B cell (primary cell): ENCODE results near the gene CETP. TPM values are rescaled to one million over a fixed set of nuclear protein-coding genes. Genes with fewer than 3 reads are reported as not detected.

Source experiments
- ATAC-seq: fragments of 200-7000 bp; cut with Tn5 transposase; one replicate; pipeline ENCODE4 v1.10.0; 2021; ENCODE audit warnings: low read depth, mild to moderate bottlenecking, moderate number of reproducible peaks, moderate library complexity
- CTCF ChIA-PET: fragments of 350-600 bp; sonication (Branson Sonifier 250); formaldehyde crosslinking; loops from one replicate; lab custom pipeline; 2021; ENCODE audit warnings: antibody characterized with exemption, inconsistent platforms; lab: Charles Lee
- POLR2A ChIA-PET: fragments of 350-600 bp; sonication (Branson Sonifier 250); formaldehyde crosslinking; loops from one replicate; lab custom pipeline; 2021; ENCODE audit warnings: antibody characterized with exemption; lab: Charles Lee
- DNase-seq: peaks from one replicate; pipeline ENCODE4 v3.0.0; 2013
- H2AFZ ChIP-seq: 2 replicates; pipeline ENCODE4 v1.6.1; 2012; ENCODE audit warnings: mild to moderate bottlenecking, low read depth, low read length; ENCODE audit not compliant: insufficient read depth, poor library complexity, severe bottlenecking
- H3K27ac ChIP-seq, 2 donors: 1 replicate in 1 of 2; 2 replicates in 1 of 2; pipeline ENCODE4 v1.5.1; 2012 to 2013; ENCODE audit warnings: low read length in 2 of 2, mild to moderate bottlenecking in 2 of 2, moderate library complexity in 1 of 2
- H3K27me3 ChIP-seq, 4 experiments: fragments of 200-600 bp in 1 of 4; sonication (generic) in 1 of 4; replicated peaks in 1 of 4; 1 replicate in 2 of 4; 2 replicates in 2 of 4; pipeline versions ENCODE4 v1.6.1 to v1.7.0; 2013 to 2016; ENCODE audit warnings: low read length in 3 of 4, mild to moderate bottlenecking in 2 of 4, mixed read lengths in 1 of 4, moderate library complexity in 1 of 4; ENCODE audit not compliant: insufficient read depth in 4 of 4, control insufficient read depth in 3 of 4; ENCODE audit errors: control extremely low read depth in 1 of 4
- H3K36me3 ChIP-seq, 2 experiments: replicated peaks in 1 of 2; 1 replicate in 1 of 2; 2 replicates in 1 of 2; pipeline versions ENCODE4 v1.6.1 to v1.7.1; 2013; ENCODE audit warnings: low read length in 1 of 2; ENCODE audit not compliant: insufficient read depth in 2 of 2, control insufficient read depth in 1 of 2; ENCODE audit errors: control extremely low read depth in 1 of 2, extremely low read depth in 1 of 2
- H3K4me1 ChIP-seq, 2 donors: fragments of 200-600 bp in 1 of 2; sonication (generic) in 1 of 2; 1 replicate in 1 of 2; 2 replicates in 1 of 2; pipeline versions ENCODE4 v1.5.1 to v1.6.1; 2013 to 2017; ENCODE audit warnings: low read length in 2 of 2; ENCODE audit not compliant: control insufficient read depth in 2 of 2, insufficient read depth in 2 of 2
- H3K4me2 ChIP-seq: replicated peaks from 2 replicates; pipeline ENCODE3; 2012; ENCODE audit warnings: mild to moderate bottlenecking, low read depth, low read length; ENCODE audit not compliant: poor library complexity, severe bottlenecking
- H3K4me3 ChIP-seq, 5 experiments: fragments of 200-600 bp in 1 of 5; sonication (generic) in 1 of 5; 1 replicate in 3 of 5; 2 replicates in 2 of 5; pipeline versions ENCODE4 v1.5.1 to v1.7.0; 2011 to 2016; ENCODE audit warnings: low read length in 4 of 5, mild to moderate bottlenecking in 4 of 5, low read depth in 2 of 5, control low read depth in 1 of 5, moderate library complexity in 1 of 5; ENCODE audit not compliant: insufficient read depth in 1 of 5; ENCODE audit errors: control extremely low read depth in 1 of 5, extremely low read depth in 1 of 5
- H3K79me2 ChIP-seq: fragments of 200-600 bp; sonication (generic); one replicate; pipeline ENCODE4 v1.6.0; 2016; ENCODE audit warnings: low read length; ENCODE audit not compliant: control insufficient read depth, insufficient read depth
- H3K9ac ChIP-seq: fragments of 200-600 bp; sonication (generic); 2 replicates; pipeline ENCODE4 v1.6.1; 2017; ENCODE audit warnings: mild to moderate bottlenecking, low read length, moderate library complexity
- H3K9me3 ChIP-seq, 3 donors: one replicate each; pipeline versions ENCODE4 v1.6.1 to v1.7.1; 2013; ENCODE audit warnings: low read length in 2 of 3; ENCODE audit not compliant: control insufficient read depth in 2 of 3, insufficient read depth in 1 of 3; ENCODE audit errors: control extremely low read depth in 1 of 3
- H4K20me1 ChIP-seq: 2 replicates; pipeline ENCODE4 v1.6.0; 2012; ENCODE audit warnings: mild to moderate bottlenecking, low read length; ENCODE audit not compliant: insufficient read depth, control insufficient read depth, poor library complexity, severe bottlenecking
- H3K27ac Mint-ChIP-seq: one replicate; pipeline ENCODE4 v1.8.0; 2021; ENCODE audit warnings: mixed read lengths
- H3K27me3 Mint-ChIP-seq: one replicate; pipeline ENCODE4 v1.8.0; 2021; ENCODE audit warnings: mixed read lengths
- H3K4me1 Mint-ChIP-seq: one replicate; pipeline ENCODE4 v1.8.0; 2021; ENCODE audit warnings: mixed read lengths
- H3K4me3 Mint-ChIP-seq: one replicate; pipeline ENCODE4 v1.8.0; 2021; ENCODE audit warnings: mixed read lengths
- H3K9me3 Mint-ChIP-seq: one replicate; pipeline ENCODE4 v1.8.0; 2022; ENCODE audit warnings: mixed read lengths; ENCODE audit not compliant: insufficient read depth
- CTCF ChIP-seq: fragments of 200-600 bp; IDR thresholded peaks from one replicate; pipeline ENCODE4 v1.8.0; 2022; ENCODE audit warnings: antibody characterized with exemption, mild to moderate bottlenecking
- EZH2 ChIP-seq: IDR thresholded peaks from 2 replicates; pipeline ENCODE4 v1.6.1; 2012; ENCODE audit warnings: borderline replicate concordance, low read depth, mild to moderate bottlenecking, moderate library complexity, low read length; ENCODE audit not compliant: insufficient read depth, poor library complexity, severe bottlenecking
- WGBS: methylation state at CpG from one replicate; pipeline ENCODE4 v1.1.5; 2013; ENCODE audit warnings: missing lambda C conversion rate; ENCODE audit not compliant: insufficient coverage; 5-methylcytosine and 5-hydroxymethylcytosine counted together
- intact Hi-C: fragments of 100-400 bp; cut with micrococcal nuclease; formaldehyde crosslinking; loops from one replicate; pipeline ENCODE4 v1.10.0; 2022
- polyA plus RNA-seq: library from polyadenylated mRNA; depleted of rRNA; stranded (reverse); fragments of >200 nt; gene quantifications from 2 replicates; pipeline ENCODE4 v1.2.3, GENCODE V29; 2012
- total RNA-seq, 2 donors: library from RNA; stranded (reverse); fragments of 120-200 nt in 1 of 2; gene quantifications; 1 replicate in 1 of 2; 2 replicates in 1 of 2; pipeline versions ENCODE4 v1.2.3 to v1.2.4, GENCODE V29; 2013 to 2022

Gene CETP
- total and polyA plus RNA-seq, 2 donors (not counting 1 experiment from before 2014, with no cell fraction given): 0.18 to 1.3 TPM

- no peak overlapping the region for H3K9ac ChIP-seq
- H4K20me1 ChIP-seq: peaks cover 18% of the 10 kb centered on the region
- H3K4me1 ChIP-seq: peaks cover 46 to 57% of the 10 kb centered on the region in 2 donors
- ChIA-PET POLR2A (interaction anchor here (0.7 kb wide), 5 partner anchors 13 to 41 kb away, joined by 4 to 8 read pairs (median 5); no protein-coding TSS in a partner anchor), CTCF (interaction anchor here (0.8 to 1.4 kb wide), 3 partner anchors 8 to 27 kb away, joined by 3 to 4 read pairs (median 3); partner anchors contain the start of gene NLRC5)
- H3K27me3 Mint-ChIP-seq: no peaks in the 10 kb centered on the region
- no peaks in the 10 kb centered on the region for H3K27me3 ChIP-seq
- TF ChIP-seq EZH2 (no peak), CTCF (no peak)
- peak overlapping the region; percentile 67 for H3K27ac Mint-ChIP-seq
- H2AFZ ChIP-seq: no peak overlapping the region
- H3K4me3 Mint-ChIP-seq: no peak overlapping the region
- intact Hi-C loops: no loop called here
- no peak for ATAC-seq
- no peak overlapping the region for H3K4me2 ChIP-seq
- no peaks in the 10 kb centered on the region for H3K9me3 Mint-ChIP-seq
- H3K9me3 ChIP-seq: peaks cover 0 to 8% (median 0%) of the 10 kb centered on the region in 3 donors
- no peak overlapping the region for H3K4me3 ChIP-seq
- DNase-seq: no peak
- peak overlapping the region in 1 of 2 donors; percentile 83 for H3K27ac ChIP-seq
- WGBS: no CpG with 5 or more reads among the region's 3 CpGs
- H3K79me2 ChIP-seq: peaks cover 78% of the 10 kb centered on the region
- H3K36me3 ChIP-seq: peaks cover 0 to 16% of the 10 kb centered on the region in 2 experiments
- peaks cover 85% of the 10 kb centered on the region for H3K4me1 Mint-ChIP-seq
Measured at GRCh38 chr16:56997931-56998330, 36.2 kb downstream of the CETP start.

- Histone ChIP-seq H3K9ac (no peak overlapping the region), H4K20me1 (peaks cover 18% of the 10 kb centered on the region), H3K4me3 (no peak overlapping the region), H3K4me1 (peaks cover 45 to 59% of the 10 kb centered on the region in 2 donors), H3K36me3 (peaks cover 0 to 13% of the 10 kb centered on the region in 2 experiments), H2AFZ (no peak overlapping the region), H3K27ac (peak overlapping the region in 1 of 2 donors; percentile 83), H3K27me3 (no peaks in the 10 kb centered on the region), H3K9me3 (peaks cover 0 to 11% (median 0%) of the 10 kb centered on the region in 3 donors), H3K4me2 (no peak overlapping the region), H3K79me2 (peaks cover 73% of the 10 kb centered on the region)
- peak overlapping the region; percentile 94 for H3K27ac Mint-ChIP-seq
- H3K27me3 Mint-ChIP-seq: no peaks in the 10 kb centered on the region
- 100% methylated on average over 1 of the region's 3 CpGs for WGBS
- ChIA-PET CTCF (interaction anchor here (0.8 to 2.1 kb wide), 4 partner anchors 9 to 47 kb away, joined by 3 to 13 read pairs (median 4); partner anchors contain the start of gene NLRC5), POLR2A (interaction anchor here (0.7 to 1.3 kb wide), 7 partner anchors 9 to 41 kb away, joined by 4 to 9 read pairs (median 5); partner anchors contain the start of gene NLRC5)
- peaks cover 85% of the 10 kb centered on the region for H3K4me1 Mint-ChIP-seq
- H3K4me3 Mint-ChIP-seq: no peak overlapping the region
- TF ChIP-seq CTCF: no peak
- H3K9me3 Mint-ChIP-seq: no peaks in the 10 kb centered on the region
- ATAC-seq (no peak), DNase-seq (no peak)
- intact Hi-C loops: no loop called here
Measured at GRCh38 chr16:56998352-56998751, 36.6 kb downstream of the CETP start.
